ES-I3 (cell line): Measurements from ENCODE around the gene KDR.

Experiments
- H3K36me3 ChIP-seq: 2 replicates; pipeline ENCODE4 v1.6.1; 2013; ENCODE audit warnings: mild to moderate bottlenecking, low read length, control low read depth, moderate library complexity; ENCODE audit not compliant: insufficient read depth
- H3K4me1 ChIP-seq: 2 replicates; pipeline ENCODE4 v1.6.1; 2013; ENCODE audit warnings: mild to moderate bottlenecking, control low read depth, low read length; ENCODE audit not compliant: insufficient read depth
- H3K9ac ChIP-seq: 2 replicates; pipeline ENCODE4 v1.6.1; 2013; ENCODE audit warnings: low read depth, mild to moderate bottlenecking, low read length, moderate library complexity
- H3K9me3 ChIP-seq: 2 replicates; pipeline ENCODE4 v1.6.1; 2013; ENCODE audit warnings: mild to moderate bottlenecking, low read length, moderate library complexity; ENCODE audit not compliant: control insufficient read depth, insufficient read depth

KDR gene

DNA sequence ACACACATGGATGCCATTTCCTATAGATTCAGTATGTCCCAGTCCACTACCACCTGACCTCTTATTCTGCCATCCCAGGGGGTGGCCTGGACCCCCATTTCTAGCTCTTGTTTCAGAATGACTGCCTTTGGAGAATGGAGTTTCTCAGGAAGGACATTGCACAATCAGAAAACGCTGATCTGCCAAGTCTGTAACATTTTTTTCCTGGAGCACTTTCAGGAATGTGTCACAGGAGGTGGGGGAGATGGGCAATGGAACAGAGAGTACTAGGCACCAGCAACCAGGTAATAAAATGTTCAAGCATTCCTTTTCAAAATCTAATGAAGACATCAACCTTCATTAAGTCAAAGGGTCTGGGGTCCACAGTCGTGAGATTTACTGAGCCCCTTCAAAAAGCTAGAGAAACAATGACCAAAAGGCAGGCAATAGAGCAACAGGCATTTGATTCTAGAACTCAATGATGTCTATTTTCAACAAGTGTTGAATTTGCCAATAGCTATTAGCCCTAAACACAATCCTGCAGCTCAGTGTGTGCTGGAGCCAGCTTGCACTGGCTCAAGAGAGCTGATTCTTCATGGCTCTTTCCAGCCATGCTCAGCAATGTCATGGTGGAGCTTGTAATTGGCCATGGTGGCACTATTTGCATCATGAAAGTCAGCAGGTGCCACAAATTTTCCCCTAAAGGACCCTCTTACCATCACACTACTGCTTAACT is 87.1 kb downstream of the KDR start:
- Histone ChIP-seq H3K4me1 (no peaks in the 10 kb centered on the region), H3K9ac (no peak overlapping the region), H3K36me3 (no peaks in the 10 kb centered on the region), H3K9me3 (peaks cover 5% of the 10 kb centered on the region; the same call in 1 of the 2 replicates)

DNA sequence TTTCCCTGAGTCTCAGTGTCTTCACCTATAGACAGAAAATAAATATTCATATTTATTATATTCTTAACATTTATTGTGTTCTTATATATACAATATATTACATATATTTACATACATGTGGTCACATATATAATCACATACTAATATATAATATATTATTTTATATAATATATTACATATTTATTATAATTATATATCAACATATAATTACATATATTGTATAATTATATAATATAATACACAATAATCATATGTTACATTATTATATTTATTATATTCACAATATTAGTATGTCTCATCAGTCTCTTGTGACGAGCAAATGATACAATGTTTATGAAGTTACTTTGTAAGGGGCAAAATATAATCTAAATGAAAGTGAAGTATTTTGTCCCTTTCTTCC is 87.7 kb downstream of the KDR start:
- Histone ChIP-seq H3K4me1 (no peaks in the 10 kb centered on the region), H3K36me3 (no peaks in the 10 kb centered on the region), H3K9me3 (peaks cover 5% of the 10 kb centered on the region; the same call in 1 of the 2 replicates), H3K9ac (no peak overlapping the region)

DNA sequence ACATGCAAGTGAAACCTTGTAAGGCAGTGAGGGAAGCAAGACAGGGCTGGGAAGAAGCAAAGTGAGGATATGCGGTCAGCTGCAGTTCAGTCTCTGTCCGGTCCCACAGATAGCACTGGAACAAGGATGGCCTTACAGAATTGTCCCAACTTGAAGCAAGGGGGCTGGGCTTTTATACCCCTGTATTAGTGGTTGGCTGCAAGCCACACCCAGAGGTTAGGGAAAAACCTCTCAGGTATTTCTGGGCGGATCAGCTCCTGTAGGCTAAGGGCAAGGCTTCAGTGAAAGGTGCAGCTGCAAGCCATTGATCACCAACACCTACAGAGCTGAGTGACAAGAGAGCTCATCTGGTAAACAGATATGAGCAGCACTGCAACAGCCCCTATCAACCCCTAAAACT is 89.0 kb downstream of the KDR start:
- H3K36me3 ChIP-seq = no peaks in the 10 kb centered on the region
- no peaks in the 10 kb centered on the region for H3K4me1 ChIP-seq

DNA sequence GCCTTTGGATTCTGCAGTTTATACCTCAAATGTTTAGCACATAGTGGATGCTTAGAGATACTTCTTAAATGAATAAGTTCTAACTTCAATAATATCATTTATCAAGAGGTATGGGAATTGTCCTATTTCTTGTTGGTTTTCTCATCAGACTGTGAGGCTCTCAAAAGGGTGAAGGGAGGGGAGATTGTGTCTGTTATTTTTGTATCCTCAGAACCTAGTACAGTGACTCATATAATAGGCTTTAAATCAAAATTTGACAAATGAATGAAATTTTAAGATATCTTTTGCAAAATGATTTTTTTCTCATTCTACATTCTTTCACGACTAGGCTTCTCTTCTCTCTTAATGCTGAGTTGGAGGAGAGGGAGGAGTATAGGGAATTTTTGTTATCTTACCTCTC is 89.5 kb downstream of the KDR start:
- Histone ChIP-seq H3K9me3 (peaks cover 5% of the 10 kb centered on the region; the same call in 1 of the 2 replicates), H3K4me1 (no peaks in the 10 kb centered on the region), H3K36me3 (no peaks in the 10 kb centered on the region), H3K9ac (no peak overlapping the region)

More for the DNA sequence above, 89.0 kb downstream of the KDR start:
- peaks cover 5% of the 10 kb centered on the region; the same call in 1 of the 2 replicates for H3K9me3 ChIP-seq
- no peak overlapping the region for H3K9ac ChIP-seq

DNA sequence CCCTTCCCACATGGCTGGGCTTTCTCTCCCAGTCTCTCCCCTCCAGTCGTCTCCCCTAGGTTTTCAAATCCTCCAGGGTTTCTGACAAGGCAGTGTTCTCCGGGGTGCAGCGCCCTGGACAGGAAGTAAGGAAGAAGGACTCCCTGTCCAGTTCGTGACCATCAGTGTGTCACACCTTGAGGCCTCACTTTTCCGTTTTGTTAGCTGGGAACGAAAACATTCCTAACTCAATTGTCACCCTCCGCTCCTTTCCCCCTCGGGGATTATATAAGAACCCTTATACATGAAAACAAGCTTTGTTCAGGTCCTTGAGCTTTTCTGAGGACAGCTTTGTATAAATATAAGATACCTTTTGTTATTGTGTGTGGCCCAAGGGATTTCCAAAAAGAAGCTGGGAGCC is 92.1 kb downstream of the KDR start:
- H3K9ac ChIP-seq = no peak overlapping the region
- no peaks in the 10 kb centered on the region for H3K36me3 ChIP-seq
- H3K9me3 ChIP-seq = no peaks in the 10 kb centered on the region
- no peaks in the 10 kb centered on the region for H3K4me1 ChIP-seq

DNA sequence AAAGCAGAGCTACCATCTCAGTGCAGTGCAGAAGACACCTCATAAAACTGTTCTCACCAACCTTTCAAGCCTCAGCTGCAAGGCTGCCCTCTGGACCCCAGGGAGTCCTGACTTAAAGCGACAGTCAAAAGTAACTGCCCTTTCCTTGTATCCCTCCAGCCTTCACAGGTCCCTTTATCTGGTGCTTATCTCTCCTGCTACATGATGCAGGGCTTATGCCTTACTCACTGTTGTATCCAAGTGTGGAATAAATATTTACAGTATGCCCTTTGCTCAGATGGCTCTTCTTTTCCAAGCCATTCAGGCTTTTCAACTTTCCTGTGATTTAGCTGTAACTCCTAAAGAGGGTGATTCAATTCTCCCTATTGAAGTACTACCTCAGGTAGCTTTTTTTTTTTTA is 92.6 kb downstream of the KDR start:
- no peak overlapping the region for H3K9ac ChIP-seq
- H3K4me1 ChIP-seq = no peaks in the 10 kb centered on the region
- no peaks in the 10 kb centered on the region for H3K9me3 ChIP-seq
- no peaks in the 10 kb centered on the region for H3K36me3 ChIP-seq

DNA sequence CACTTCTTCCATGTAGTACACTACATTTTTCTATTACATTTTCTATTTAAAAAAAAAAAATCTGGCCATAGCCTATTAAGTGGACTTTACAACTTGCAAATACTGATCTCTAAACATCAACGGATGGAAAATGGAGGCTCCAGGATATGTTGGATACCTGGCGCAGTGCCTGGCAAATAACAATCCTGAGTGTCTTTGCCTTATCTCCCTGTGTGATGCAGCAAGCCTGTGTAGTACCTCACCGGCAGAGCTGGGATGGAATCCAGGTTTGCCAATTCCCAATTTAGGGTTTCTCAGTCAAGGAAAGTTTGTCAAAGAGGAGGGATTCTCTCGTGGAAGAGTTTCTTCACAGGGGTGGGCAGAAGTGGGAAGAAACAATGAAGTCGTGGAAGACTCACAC is 93.2 kb downstream of the KDR start:
- no peaks in the 10 kb centered on the region for H3K4me1 ChIP-seq
- no peaks in the 10 kb centered on the region for H3K36me3 ChIP-seq
- H3K9me3 ChIP-seq = no peaks in the 10 kb centered on the region
- H3K9ac ChIP-seq = no peak overlapping the region

DNA sequence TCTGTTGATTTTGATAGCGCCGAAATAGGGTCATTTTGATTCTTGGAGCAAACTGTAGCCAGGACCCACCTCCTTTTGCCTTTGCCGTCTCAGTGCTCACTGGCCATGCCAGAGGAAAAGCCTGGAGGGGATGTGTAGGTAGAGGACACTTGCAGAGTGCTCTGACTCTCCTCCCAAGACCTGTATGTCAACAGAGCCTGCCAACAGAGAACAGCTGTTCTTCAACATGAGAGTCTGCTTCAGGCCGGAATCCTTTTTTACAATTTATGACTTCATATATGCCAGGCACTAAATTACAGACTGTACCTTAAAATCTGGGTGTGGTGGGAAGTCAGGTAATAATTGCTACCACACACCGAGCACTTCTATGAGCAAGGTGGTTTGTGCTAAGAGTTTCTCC is 94.2 kb downstream of the KDR start:
- Histone ChIP-seq H3K4me1 (no peaks in the 10 kb centered on the region), H3K36me3 (no peaks in the 10 kb centered on the region), H3K9ac (no peak overlapping the region), H3K9me3 (no peaks in the 10 kb centered on the region)

DNA sequence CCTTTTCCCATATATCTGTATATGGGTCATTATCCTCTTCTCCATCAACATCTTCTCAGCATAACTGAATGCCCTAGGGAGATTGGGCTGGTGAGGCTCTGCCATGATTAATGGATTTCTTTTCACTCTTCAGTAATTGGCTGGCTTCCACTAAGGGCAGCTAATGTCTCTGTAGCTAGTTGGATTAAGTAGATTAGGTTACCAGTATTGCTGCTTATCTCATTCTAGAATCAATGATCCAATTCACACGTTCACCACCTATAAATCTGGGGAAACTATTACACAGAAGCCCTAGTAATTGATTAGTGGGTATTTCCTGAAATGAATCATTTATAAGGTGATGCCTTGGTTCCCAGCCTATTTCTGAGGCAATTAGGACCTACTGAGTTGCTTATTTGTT is 94.8 kb downstream of the KDR start:
- Histone ChIP-seq H3K9ac (no peak overlapping the region), H3K4me1 (no peaks in the 10 kb centered on the region), H3K9me3 (no peaks in the 10 kb centered on the region), H3K36me3 (no peaks in the 10 kb centered on the region)

DNA sequence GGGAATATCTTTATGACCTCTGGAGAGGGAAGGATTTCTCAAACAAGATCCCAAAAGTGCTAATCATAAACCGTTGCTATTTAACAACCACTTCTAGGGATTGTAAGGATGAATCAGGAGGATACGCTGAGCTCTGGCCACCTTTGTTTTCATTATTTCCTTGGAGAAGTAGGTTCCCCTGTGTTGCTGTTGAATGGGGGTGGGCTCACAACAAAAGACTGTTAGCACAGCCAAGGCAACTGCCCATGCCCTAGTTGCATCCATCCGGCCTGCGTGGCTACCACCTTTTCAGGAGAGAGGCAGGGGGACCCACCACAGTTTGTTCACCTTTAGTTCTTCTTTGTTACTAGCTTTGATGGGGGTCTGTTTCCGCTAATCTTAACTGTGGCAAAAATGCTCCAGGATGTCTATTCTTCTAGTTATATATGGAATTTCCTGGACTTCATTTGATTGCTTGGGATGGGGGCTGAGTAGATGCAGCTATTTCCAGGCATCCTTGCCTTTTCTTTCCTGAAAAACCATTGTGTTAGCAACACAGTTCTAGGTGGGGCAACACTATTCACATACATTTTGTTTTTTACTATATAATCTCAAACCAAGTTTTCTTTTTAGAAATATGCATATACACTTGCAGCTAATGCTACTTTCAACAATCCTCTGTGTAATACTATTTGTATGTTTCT is 95.4 kb downstream of the KDR start:
- Histone ChIP-seq H3K36me3 (no peaks in the 10 kb centered on the region), H3K9me3 (no peaks in the 10 kb centered on the region), H3K9ac (no peak overlapping the region), H3K4me1 (no peaks in the 10 kb centered on the region)

DNA sequence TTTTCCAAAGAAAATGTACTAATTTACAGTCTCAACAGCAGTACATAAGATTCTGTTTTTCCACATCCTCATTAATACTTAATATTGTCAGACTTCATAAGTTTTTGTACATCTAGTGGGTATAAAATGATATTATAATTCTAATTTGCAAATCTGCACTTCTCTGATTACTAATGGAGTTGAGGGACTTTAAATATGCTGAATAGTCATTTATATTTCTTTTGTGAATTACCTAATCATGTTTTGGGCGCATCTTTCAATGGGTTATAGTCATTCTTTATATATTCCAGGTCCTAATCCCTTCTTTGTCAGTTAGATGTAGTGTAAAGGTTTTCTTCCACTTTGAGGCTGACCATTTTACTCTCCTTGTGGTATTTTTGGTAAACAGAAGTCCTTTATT is 96.1 kb downstream of the KDR start:
- Histone ChIP-seq H3K4me1 (no peaks in the 10 kb centered on the region), H3K9me3 (no peaks in the 10 kb centered on the region), H3K9ac (no peak overlapping the region), H3K36me3 (no peaks in the 10 kb centered on the region)
